BLaER1 (cell line): Measurements from ENCODE around the gene SMYD3.

Experiments used
- H3K27ac ChIP-seq: shearing (Covaris generic); formaldehyde crosslinking; 2 replicates; pipeline ENCODE4 v1.8.1; 2022
- H3K27me3 ChIP-seq: shearing (Covaris generic); formaldehyde crosslinking; 2 replicates; pipeline ENCODE4 v1.8.1; 2022
- H3K36me3 ChIP-seq: shearing (Covaris generic); formaldehyde crosslinking; 2 replicates; pipeline ENCODE4 v1.8.1; 2022
- H3K4me1 ChIP-seq: shearing (Covaris generic); formaldehyde crosslinking; 2 replicates; pipeline ENCODE4 v1.8.1; 2022
- H3K4me2 ChIP-seq: shearing (Covaris generic); formaldehyde crosslinking; 2 replicates; pipeline ENCODE4 v1.8.1; 2022
- H3K4me3 ChIP-seq: shearing (Covaris generic); formaldehyde crosslinking; 2 replicates; pipeline ENCODE4 v1.8.1; 2022
- H3K9ac ChIP-seq: shearing (Covaris generic); formaldehyde crosslinking; 2 replicates; pipeline ENCODE4 v1.8.1; 2022
- H3K9me3 ChIP-seq: shearing (Covaris generic); formaldehyde crosslinking; 2 replicates; pipeline ENCODE4 v1.8.1; 2022
- H4K20me1 ChIP-seq: shearing (Covaris generic); formaldehyde crosslinking; 2 replicates; pipeline ENCODE4 v1.8.1; 2022
- Cebpa-rat ChIP-seq: shearing (Covaris generic); IDR thresholded peaks from 2 replicates; pipeline ENCODE4 v1.8.1; 2022

The SMYD3 gene

DNA sequence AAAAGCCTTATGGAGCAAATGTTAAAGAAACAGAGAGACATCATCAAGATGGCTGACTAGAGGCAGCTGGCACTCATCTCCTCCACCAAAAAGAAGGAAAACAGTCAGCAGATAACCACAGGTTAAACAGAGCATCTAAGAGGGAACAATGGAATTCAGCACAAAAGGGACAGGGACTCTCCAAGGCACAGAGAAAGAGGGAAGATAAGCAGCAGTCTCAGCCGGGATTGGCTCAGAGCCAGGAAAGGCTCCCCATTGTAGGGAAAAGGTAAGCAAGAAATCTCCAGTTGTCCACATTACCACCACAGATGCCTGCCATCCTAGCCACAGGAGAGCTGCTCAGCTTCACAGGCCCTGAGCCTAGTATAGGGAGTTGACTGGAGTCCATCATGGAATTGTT lies 605.5 kb downstream of the SMYD3 start:
- peaks cover 24% of the 10 kb centered on the region for H3K4me1 ChIP-seq
- peaks cover 9% of the 10 kb centered on the region for H3K9me3 ChIP-seq
- H3K27ac ChIP-seq: no peak overlapping the region
- peaks cover 22% of the 10 kb centered on the region for H3K36me3 ChIP-seq
- H3K4me2 ChIP-seq: peak overlapping the region; percentile 53
- TF ChIP-seq Cebpa-rat: no peak
- no peaks in the 10 kb centered on the region for H4K20me1 ChIP-seq
- no peaks in the 10 kb centered on the region for H3K27me3 ChIP-seq
- H3K4me3 ChIP-seq: no peak overlapping the region
- H3K9ac ChIP-seq: no peak overlapping the region

DNA sequence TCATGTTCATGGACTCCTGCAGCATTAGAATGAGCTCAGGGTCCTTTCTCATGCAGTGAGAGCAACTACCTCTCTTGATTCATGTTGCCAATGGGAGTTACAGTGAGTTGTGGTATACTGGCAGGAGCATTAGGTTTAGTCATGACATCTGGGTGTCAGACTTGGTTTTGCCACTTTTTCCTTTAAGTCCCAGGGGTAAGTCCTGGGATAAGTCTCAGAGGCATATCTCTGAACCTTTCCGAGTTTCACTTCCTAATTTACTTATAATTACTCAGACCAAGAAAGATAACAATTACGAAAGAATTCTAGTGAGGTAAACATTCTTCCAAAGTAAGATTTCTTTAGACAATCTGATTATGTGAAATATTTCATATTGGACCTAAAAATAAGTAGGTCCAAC lies 606.0 kb downstream of the SMYD3 start:
- Histone ChIP-seq H3K4me1 (peaks cover 30% of the 10 kb centered on the region), H3K36me3 (peaks cover 22% of the 10 kb centered on the region), H3K27ac (no peak overlapping the region), H4K20me1 (no peaks in the 10 kb centered on the region), H3K4me3 (no peak overlapping the region), H3K9me3 (peaks cover 9% of the 10 kb centered on the region), H3K9ac (no peak overlapping the region), H3K27me3 (no peaks in the 10 kb centered on the region), H3K4me2 (peak overlapping the region; percentile 53)
- no peak for TF ChIP-seq Cebpa-rat

DNA sequence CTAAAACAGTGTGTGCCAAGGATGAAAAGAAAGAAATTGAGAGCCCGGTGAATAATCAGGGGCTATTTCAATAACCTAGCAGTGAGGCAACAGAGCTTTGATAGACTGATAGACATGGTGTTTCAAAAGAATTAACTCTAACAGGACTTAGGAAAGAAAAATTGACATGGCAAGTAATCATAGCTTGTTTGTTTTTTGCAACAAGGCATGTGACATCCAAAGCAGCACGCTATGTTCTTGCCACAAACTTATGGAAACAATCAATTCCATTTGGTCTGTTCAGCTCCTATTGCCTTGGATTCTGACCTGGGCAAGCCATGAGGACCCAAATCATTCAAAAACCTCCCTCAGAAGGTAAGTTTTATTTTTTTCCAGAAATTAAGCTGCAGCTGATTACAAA lies 608.5 kb downstream of the SMYD3 start:
- Histone ChIP-seq H3K4me2 (no peak overlapping the region), H3K9ac (no peak overlapping the region), H3K27ac (no peak overlapping the region), H3K36me3 (peaks cover 12% of the 10 kb centered on the region), H4K20me1 (no peaks in the 10 kb centered on the region), H3K4me1 (peaks cover 45% of the 10 kb centered on the region), H3K9me3 (peaks cover 14% of the 10 kb centered on the region), H3K4me3 (no peak overlapping the region), H3K27me3 (no peaks in the 10 kb centered on the region)
- no peak for TF ChIP-seq Cebpa-rat

GRCh38 chr1:245896258-245896657 lies 610.8 kb downstream of the SMYD3 start:
- H3K27me3 ChIP-seq: no peaks in the 10 kb centered on the region
- H3K9ac ChIP-seq: no peak overlapping the region
- no peak overlapping the region for H3K27ac ChIP-seq

DNA sequence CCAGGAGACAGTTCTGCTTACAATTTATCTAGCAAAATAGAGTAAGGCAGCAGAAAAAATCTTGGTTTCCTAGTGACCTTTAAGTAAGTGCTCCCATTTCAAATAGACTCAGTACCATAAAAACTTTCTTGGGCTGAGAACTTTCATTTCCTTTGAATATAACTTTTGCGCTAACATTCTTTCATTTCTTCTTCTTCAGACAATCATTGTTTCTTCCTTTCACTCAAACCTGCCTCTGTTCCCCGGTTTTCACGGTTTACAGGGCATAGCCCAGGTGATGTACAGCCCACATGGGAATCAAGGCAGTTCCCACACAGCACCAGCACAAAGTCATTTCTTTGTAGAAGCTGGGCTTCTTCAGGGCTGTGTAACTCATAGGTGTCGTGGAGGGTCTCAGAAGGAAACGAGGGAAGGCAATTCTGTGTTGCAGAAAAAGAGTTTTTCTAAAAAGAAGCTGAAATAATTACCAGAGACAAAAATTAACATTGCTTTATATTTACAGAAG lies 611.6 kb downstream of the SMYD3 start:
- no peak overlapping the region for H3K27ac ChIP-seq
- no peaks in the 10 kb centered on the region for H4K20me1 ChIP-seq
- H3K4me3 ChIP-seq: no peak overlapping the region
- H3K36me3 ChIP-seq: peaks cover 11% of the 10 kb centered on the region; the same call in 1 of the 2 replicates
- peak overlapping the region; percentile 46 for H3K4me2 ChIP-seq
- TF ChIP-seq Cebpa-rat: no peak
- H3K27me3 ChIP-seq: no peaks in the 10 kb centered on the region
- 0 out of 2 replicates have a peak overlapping the region, but pooled peaks have one; percentile 1 for H3K9ac ChIP-seq
- H3K4me1 ChIP-seq: peaks cover 28% of the 10 kb centered on the region
- H3K9me3 ChIP-seq: peaks cover 21% of the 10 kb centered on the region

More at GRCh38 chr1:245896258-245896657, 610.8 kb downstream of the SMYD3 start:
- peaks cover 11% of the 10 kb centered on the region; the same call in 1 of the 2 replicates for H3K36me3 ChIP-seq
- H4K20me1 ChIP-seq: no peaks in the 10 kb centered on the region
- peaks cover 36% of the 10 kb centered on the region for H3K4me1 ChIP-seq
- peak overlapping the region; percentile 46; the same call in 1 of the 2 replicates for H3K4me2 ChIP-seq
- H3K4me3 ChIP-seq: no peak overlapping the region
- peaks cover 21% of the 10 kb centered on the region for H3K9me3 ChIP-seq
- TF ChIP-seq Cebpa-rat: no peak

DNA sequence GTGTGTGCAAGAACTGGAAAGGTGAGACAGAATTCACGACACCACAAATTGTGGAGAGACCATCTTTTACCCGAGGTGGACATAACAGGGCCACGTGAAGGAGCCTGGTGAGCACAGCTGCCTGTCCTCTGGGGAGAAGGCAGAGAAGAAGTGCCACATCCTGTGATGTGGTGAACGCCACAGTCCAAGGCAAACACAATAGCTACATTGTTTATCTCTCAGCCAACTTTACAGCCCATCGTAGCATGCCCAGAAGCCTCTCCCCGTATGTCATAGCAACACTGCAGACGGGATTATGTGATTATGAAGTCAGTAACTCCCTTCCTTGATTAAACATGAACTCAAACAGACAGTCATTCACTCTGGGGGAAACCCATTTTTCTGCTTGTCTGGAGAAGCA lies 612.2 kb downstream of the SMYD3 start:
- H3K27me3 ChIP-seq: no peaks in the 10 kb centered on the region
- TF ChIP-seq Cebpa-rat: no peak
- H3K4me3 ChIP-seq: no peak overlapping the region
- H3K4me1 ChIP-seq: peaks cover 23% of the 10 kb centered on the region
- no peak overlapping the region for H3K27ac ChIP-seq
- no peaks in the 10 kb centered on the region for H4K20me1 ChIP-seq
- peaks cover 21% of the 10 kb centered on the region for H3K9me3 ChIP-seq
- H3K9ac ChIP-seq: no peak overlapping the region
- H3K36me3 ChIP-seq: peaks cover 11% of the 10 kb centered on the region; the same call in 1 of the 2 replicates
- peak overlapping the region; percentile 46 for H3K4me2 ChIP-seq

DNA sequence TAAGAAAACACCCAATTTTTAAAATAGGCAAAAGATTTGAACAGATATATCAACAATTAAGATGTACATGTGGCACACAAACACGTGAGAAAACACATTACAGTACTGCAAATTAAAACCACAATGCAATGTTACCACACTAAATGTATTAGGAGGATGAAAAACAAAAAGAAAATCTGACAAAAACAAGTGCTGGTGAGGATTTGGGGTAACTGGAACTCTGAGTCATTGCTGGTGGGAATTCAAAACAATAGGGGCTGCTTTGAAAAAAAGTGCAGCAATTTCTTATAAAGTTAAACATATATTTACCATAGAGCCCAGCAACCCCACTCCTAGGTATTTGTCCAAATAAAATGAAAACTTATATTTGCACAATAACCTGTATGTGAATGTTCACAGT lies 614.1 kb downstream of the SMYD3 start:
- H3K27ac ChIP-seq: no peak overlapping the region
- H3K36me3 ChIP-seq: peaks cover 11% of the 10 kb centered on the region; the same call in 1 of the 2 replicates
- peaks cover 23% of the 10 kb centered on the region for H3K4me1 ChIP-seq
- H3K9me3 ChIP-seq: peaks cover 21% of the 10 kb centered on the region
- H4K20me1 ChIP-seq: no peaks in the 10 kb centered on the region
- no peak overlapping the region for H3K4me2 ChIP-seq
- no peak overlapping the region for H3K4me3 ChIP-seq
- H3K27me3 ChIP-seq: no peaks in the 10 kb centered on the region
- H3K9ac ChIP-seq: no peak overlapping the region
- no peak for TF ChIP-seq Cebpa-rat

GRCh38 chr1:245888809-245889208 lies 618.3 kb downstream of the SMYD3 start:
- Histone ChIP-seq H3K4me3 (no peak overlapping the region), H3K36me3 (peaks cover 11% of the 10 kb centered on the region; the same call in 1 of the 2 replicates), H3K9me3 (peaks cover 19% of the 10 kb centered on the region), H3K4me2 (no peak overlapping the region), H4K20me1 (no peaks in the 10 kb centered on the region), H3K27me3 (no peaks in the 10 kb centered on the region), H3K27ac (no peak overlapping the region), H3K4me1 (no peaks in the 10 kb centered on the region), H3K9ac (no peak overlapping the region)
- no peak for TF ChIP-seq Cebpa-rat

- no peak for TF ChIP-seq Cebpa-rat
- Histone ChIP-seq H3K27ac (no peak overlapping the region), H3K9ac (no peak overlapping the region), H3K4me2 (no peak overlapping the region), H3K4me1 (no peaks in the 10 kb centered on the region), H3K9me3 (peaks cover 9% of the 10 kb centered on the region), H3K36me3 (peaks cover 7% of the 10 kb centered on the region; the same call in 1 of the 2 replicates), H3K27me3 (no peaks in the 10 kb centered on the region), H4K20me1 (no peaks in the 10 kb centered on the region), H3K4me3 (no peak overlapping the region)
Measured at GRCh38 chr1:245887829-245888228, 619.2 kb downstream of the SMYD3 start.

DNA sequence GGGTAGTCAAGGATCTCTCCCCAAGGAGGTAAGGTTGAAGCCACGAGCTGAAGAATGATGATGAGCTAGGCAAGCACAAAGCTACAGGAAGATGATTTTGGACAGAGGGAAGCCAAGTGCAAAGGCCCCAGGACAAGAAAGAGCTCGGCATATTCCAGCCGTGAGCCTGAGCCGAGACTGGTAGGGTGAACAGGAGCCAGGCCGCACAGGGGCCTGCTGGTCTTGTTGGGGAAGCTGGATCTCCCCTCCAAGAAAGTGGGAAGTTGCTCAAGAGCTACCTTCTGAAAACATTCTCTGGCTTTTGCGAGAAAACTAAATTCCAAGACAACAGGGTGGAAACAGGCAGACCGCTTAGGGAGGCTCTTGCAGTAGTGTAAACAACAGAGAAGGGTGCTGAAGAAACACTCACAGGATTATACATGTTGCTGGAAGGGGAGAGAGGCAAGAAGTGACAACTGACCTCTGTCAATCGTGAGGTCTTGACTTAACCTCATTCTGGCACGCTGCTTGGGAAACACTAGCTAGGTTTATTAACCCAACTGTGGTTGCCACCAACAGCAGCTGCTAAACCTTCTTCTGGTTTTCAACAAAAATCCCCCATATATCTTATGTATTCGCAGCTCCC lies 625.2 kb downstream of the SMYD3 start:
- H4K20me1 ChIP-seq: no peaks in the 10 kb centered on the region
- H3K27ac ChIP-seq: no peak overlapping the region
- peaks cover 7% of the 10 kb centered on the region for H3K36me3 ChIP-seq

More for the DNA sequence above, 625.2 kb downstream of the SMYD3 start:
- no peak for TF ChIP-seq Cebpa-rat
- no peak overlapping the region for H3K9ac ChIP-seq
- H3K4me3 ChIP-seq: no peak overlapping the region
- H3K9me3 ChIP-seq: peaks cover 6% of the 10 kb centered on the region; the same call in 1 of the 2 replicates
- no peak overlapping the region for H3K4me2 ChIP-seq
- no peaks in the 10 kb centered on the region for H3K27me3 ChIP-seq
- H3K4me1 ChIP-seq: peaks cover 14% of the 10 kb centered on the region
